ENCODE data around the gene TFF1.

The TFF1 gene

GRCh38 chr21:42331660-42332059, 34.7 kb downstream of the TFF1 start:
- no peak overlapping the region for H3K4me3 ChIP-seq
- TF ChIP-seq, protein P1, sequence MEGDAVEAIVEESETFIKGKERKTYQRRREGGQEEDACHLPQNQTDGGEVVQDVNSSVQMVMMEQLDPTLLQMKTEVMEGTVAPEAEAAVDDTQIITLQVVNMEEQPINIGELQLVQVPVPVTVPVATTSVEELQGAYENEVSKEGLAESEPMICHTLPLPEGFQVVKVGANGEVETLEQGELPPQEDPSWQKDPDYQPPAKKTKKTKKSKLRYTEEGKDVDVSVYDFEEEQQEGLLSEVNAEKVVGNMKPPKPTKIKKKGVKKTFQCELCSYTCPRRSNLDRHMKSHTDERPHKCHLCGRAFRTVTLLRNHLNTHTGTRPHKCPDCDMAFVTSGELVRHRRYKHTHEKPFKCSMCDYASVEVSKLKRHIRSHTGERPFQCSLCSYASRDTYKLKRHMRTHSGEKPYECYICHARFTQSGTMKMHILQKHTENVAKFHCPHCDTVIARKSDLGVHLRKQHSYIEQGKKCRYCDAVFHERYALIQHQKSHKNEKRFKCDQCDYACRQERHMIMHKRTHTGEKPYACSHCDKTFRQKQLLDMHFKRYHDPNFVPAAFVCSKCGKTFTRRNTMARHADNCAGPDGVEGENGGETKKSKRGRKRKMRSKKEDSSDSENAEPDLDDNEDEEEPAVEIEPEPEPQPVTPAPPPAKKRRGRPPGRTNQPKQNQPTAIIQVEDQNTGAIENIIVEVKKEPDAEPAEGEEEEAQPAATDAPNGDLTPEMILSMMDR (IDR thresholded peaks at IDR 0.05): no peak
- H3K27ac ChIP-seq: no peak overlapping the region
- no peak for DNase-seq (ENCODE audit: low spot score)

- TF ChIP-seq, protein P1 (IDR thresholded peaks at IDR 0.05): no peak
- Histone ChIP-seq H3K4me3 (no peak overlapping the region), H3K27ac (no peak overlapping the region)
- DNase-seq (ENCODE audit: low spot score): peak; percentile 19
Measured at GRCh38 chr21:42330380-42331371, 35.7 kb downstream of the TFF1 start.

GRCh38 chr21:42324896-42325295, 41.4 kb downstream of the TFF1 start:
- TF ChIP-seq, protein P1 (IDR thresholded peaks at IDR 0.05): no peak
- Histone ChIP-seq H3K4me3 (no peak overlapping the region), H3K27ac (no peak overlapping the region)
- peak; percentile 31 for DNase-seq (ENCODE audit: low spot score)

DNA sequence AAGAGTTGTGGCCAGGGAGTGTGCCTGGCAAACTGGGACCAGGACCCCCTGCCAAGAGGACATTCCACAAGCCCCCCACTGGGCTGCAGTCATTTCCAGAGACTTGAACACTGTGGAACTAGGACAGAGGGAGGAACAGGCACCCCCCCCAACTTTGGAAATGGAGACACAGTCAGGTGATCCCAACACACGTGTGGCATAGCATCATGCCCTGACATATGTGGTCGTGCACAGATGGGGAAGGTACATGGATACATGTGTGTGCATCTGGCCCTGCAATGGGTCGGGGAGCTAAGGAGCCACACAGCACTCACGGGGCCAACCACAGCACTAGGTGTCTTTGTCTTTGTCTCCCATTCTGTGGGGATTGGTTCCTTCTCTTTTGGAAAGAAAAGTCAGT, 44.5 kb downstream of the TFF1 start:
- TF ChIP-seq, protein P1 (IDR thresholded peaks at IDR 0.05): no peak
- DNase-seq (ENCODE audit: low spot score): peak; percentile 45
- Histone ChIP-seq H3K27ac (no peak overlapping the region), H3K4me3 (no peak overlapping the region)

DNA sequence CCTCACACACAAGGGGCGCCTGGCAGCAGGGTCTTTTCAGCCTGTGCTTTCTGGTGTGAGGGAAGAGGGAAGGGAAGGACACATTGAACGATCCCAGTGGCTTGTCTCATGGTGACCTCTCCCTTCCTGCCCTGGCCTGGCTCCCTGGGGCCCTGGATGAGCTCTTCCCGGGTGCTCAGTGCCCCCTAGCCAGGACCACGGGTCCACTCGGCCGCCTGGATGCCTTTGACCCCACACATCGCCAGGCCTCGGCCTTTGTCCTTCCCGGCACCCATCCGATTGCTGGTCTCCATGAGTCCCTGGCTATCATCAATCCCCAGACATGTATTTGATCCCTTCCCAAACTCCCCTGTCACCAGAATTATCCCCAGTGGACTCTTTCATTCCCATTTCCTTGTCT, 45.1 kb downstream of the TFF1 start:
- no peak overlapping the region for H3K27ac ChIP-seq
- peak; percentile 54 for DNase-seq (ENCODE audit: low spot score)
- no peak overlapping the region for H3K4me3 ChIP-seq
- TF ChIP-seq, protein P1 (IDR thresholded peaks at IDR 0.05): no peak

GRCh38 chr21:42320791-42321190, 45.5 kb downstream of the TFF1 start:
- peak; percentile 38 for DNase-seq (ENCODE audit: low spot score)
- Histone ChIP-seq H3K4me3 (no peak overlapping the region), H3K27ac (no peak overlapping the region)
- TF ChIP-seq, protein P1 (IDR thresholded peaks at IDR 0.05): no peak

Measured in coronary artery (tissue), 2 donors.